MM.1S (cell line): ENCODE measurements around the gene CA10.

Source experiments
- EZH2 ChIP-seq: fragments of 300-600 bp; sonication (generic); optimal IDR thresholded peaks from 2 replicates; pipeline ENCODE3; 2017; ENCODE audit warnings: low read depth, mild to moderate bottlenecking, antibody characterized with exemption, low read length, mixed read lengths
- TF ChIP-seq, protein P1 (sequence below): fragments of 300-600 bp; sonication (generic); IDR thresholded peaks from 2 replicates; pipeline ENCODE4 v1.5.1; 2016; ENCODE audit warnings: antibody characterized with exemption, low read length, mixed read lengths

- TF ChIP-seq, protein P1, sequence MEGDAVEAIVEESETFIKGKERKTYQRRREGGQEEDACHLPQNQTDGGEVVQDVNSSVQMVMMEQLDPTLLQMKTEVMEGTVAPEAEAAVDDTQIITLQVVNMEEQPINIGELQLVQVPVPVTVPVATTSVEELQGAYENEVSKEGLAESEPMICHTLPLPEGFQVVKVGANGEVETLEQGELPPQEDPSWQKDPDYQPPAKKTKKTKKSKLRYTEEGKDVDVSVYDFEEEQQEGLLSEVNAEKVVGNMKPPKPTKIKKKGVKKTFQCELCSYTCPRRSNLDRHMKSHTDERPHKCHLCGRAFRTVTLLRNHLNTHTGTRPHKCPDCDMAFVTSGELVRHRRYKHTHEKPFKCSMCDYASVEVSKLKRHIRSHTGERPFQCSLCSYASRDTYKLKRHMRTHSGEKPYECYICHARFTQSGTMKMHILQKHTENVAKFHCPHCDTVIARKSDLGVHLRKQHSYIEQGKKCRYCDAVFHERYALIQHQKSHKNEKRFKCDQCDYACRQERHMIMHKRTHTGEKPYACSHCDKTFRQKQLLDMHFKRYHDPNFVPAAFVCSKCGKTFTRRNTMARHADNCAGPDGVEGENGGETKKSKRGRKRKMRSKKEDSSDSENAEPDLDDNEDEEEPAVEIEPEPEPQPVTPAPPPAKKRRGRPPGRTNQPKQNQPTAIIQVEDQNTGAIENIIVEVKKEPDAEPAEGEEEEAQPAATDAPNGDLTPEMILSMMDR: no peak
- TF ChIP-seq EZH2: no peak
Observed at GRCh38 chr17:51668963-51669246, 489.6 kb downstream of the CA10 start.
